Parathyroid adenoma (tissue), 2 donors: ENCODE results near the gene GPC5.

Experiments used
- H2AFZ ChIP-seq: fragments of 300-600 bp; sonication (generic); one replicate; pipeline ENCODE4 v1.7.0; 2017; ENCODE audit warnings: antibody characterized with exemption, mild to moderate bottlenecking
- H3K27ac ChIP-seq: fragments of 300-600 bp; sonication (generic); one replicate; pipeline ENCODE4 v1.7.0; 2017
- H3K27me3 ChIP-seq: fragments of 300-600 bp; sonication (generic); one replicate; pipeline ENCODE4 v1.7.0; 2017; ENCODE audit warnings: low read length; ENCODE audit not compliant: control insufficient read depth, insufficient read depth
- H3K36me3 ChIP-seq: fragments of 300-600 bp; sonication (generic); one replicate; pipeline ENCODE4 v1.7.0; 2017; ENCODE audit warnings: low read length; ENCODE audit not compliant: control insufficient read depth, insufficient read depth
- H3K4me1 ChIP-seq: fragments of 300-600 bp; sonication (generic); one replicate; pipeline ENCODE4 v1.7.0; 2017; ENCODE audit warnings: control low read depth
- H3K4me2 ChIP-seq: fragments of 300-600 bp; sonication (generic); one replicate; pipeline ENCODE4 v1.7.0; 2017; ENCODE audit warnings: low read length
- H3K4me3 ChIP-seq: fragments of 300-600 bp; sonication (generic); one replicate; pipeline ENCODE4 v1.7.0; 2017; ENCODE audit warnings: low read depth, low read length
- H3K79me2 ChIP-seq: fragments of 300-600 bp; sonication (generic); one replicate; pipeline ENCODE4 v1.7.0; 2017; ENCODE audit warnings: control low read depth
- H3K9ac ChIP-seq: fragments of 300-600 bp; sonication (generic); one replicate; pipeline ENCODE4 v1.7.0; 2017; ENCODE audit warnings: mild to moderate bottlenecking
- H3K9me3 ChIP-seq: fragments of 300-600 bp; sonication (generic); one replicate; pipeline ENCODE4 v1.7.0; 2017; ENCODE audit warnings: low read length; ENCODE audit not compliant: control insufficient read depth
- TF ChIP-seq, protein P1 (sequence below): fragments of 300-600 bp; sonication (generic); IDR thresholded peaks from one replicate; pipeline ENCODE4 v1.7.0; 2017; ENCODE audit warnings: antibody characterized with exemption, mild to moderate bottlenecking
- donor health status: primary hyperparathyroidism.

GPC5 gene

DNA sequence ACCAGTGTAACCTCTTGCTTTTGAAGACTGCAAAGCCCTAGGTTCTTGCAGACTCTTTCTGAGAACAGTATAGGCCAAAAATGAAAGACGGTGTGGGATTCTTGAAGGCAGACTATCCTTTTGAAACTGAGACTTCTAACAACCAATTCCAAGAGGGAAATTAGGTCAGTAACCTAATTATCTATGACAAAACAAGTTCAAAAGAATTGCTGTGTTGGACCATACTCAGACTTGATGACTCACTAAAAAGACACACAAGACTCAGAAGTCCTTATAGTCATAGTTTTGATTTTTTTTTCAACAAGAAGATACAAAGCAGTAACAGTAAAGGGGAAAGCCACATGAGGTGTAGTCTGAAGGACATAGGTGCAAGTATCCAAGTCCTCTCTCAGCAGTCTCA lies 1204.1 kb downstream of the GPC5 start:
- Histone ChIP-seq H3K79me2 (no peaks in the 10 kb centered on the region), H3K27ac (no peak overlapping the region), H3K4me3 (no peak overlapping the region), H3K27me3 (no peaks in the 10 kb centered on the region), H3K4me1 (no peaks in the 10 kb centered on the region), H3K9me3 (no peaks in the 10 kb centered on the region), H3K36me3 (no peaks in the 10 kb centered on the region), H3K4me2 (no peak overlapping the region), H2AFZ (no peak overlapping the region), H3K9ac (no peak overlapping the region)
- TF ChIP-seq, protein P1, sequence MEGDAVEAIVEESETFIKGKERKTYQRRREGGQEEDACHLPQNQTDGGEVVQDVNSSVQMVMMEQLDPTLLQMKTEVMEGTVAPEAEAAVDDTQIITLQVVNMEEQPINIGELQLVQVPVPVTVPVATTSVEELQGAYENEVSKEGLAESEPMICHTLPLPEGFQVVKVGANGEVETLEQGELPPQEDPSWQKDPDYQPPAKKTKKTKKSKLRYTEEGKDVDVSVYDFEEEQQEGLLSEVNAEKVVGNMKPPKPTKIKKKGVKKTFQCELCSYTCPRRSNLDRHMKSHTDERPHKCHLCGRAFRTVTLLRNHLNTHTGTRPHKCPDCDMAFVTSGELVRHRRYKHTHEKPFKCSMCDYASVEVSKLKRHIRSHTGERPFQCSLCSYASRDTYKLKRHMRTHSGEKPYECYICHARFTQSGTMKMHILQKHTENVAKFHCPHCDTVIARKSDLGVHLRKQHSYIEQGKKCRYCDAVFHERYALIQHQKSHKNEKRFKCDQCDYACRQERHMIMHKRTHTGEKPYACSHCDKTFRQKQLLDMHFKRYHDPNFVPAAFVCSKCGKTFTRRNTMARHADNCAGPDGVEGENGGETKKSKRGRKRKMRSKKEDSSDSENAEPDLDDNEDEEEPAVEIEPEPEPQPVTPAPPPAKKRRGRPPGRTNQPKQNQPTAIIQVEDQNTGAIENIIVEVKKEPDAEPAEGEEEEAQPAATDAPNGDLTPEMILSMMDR, result no peak

DNA sequence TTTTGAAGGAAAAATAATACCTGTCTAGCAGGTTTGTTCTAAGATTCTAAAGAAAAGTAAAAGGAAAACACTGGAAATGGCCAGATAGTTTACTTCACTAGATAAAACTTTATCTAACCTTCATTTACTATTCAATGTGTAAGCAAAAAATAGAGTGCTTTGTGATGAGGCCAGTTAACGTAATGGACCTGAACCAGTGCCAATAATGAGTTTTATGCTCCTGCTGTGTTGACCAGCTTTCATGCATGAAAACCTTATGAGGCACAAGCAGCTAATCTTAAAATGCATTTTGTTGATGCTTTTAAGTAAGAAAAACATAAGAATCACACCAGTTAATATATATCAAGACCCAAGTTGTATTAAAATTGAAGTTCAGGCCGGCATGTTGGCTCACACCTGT lies 1211.0 kb downstream of the GPC5 start:
- no peaks in the 10 kb centered on the region for H3K27me3 ChIP-seq

DNA sequence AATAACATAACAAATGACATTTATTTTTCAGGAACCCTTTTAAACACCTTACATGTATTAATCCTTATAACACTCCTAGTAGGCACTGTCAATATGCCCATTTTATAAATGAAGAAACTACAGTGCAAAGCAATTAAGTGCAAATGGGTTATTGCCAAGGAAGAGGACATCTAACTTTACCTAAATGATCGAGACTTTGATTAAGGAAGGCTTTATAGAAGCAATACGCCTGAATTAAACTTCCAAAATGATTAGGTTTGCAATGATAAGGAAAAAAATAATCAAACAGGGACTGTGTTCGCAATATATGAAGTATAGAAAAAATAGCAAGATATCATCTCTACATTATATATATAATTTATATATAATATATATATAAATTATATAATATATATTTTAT lies 1214.5 kb downstream of the GPC5 start:
- H3K9me3 ChIP-seq, result no peaks in the 10 kb centered on the region
- no peak overlapping the region for H3K9ac ChIP-seq
- no peak overlapping the region for H3K4me3 ChIP-seq
- no peak overlapping the region for H3K27ac ChIP-seq
- no peak overlapping the region for H3K4me2 ChIP-seq
- no peaks in the 10 kb centered on the region for H3K36me3 ChIP-seq
- H3K4me1 ChIP-seq, result no peaks in the 10 kb centered on the region
- no peaks in the 10 kb centered on the region for H3K79me2 ChIP-seq
- TF ChIP-seq, protein P1, result no peak
- H3K27me3 ChIP-seq, result no peaks in the 10 kb centered on the region
- H2AFZ ChIP-seq, result no peak overlapping the region

More for the DNA sequence above, 1211.0 kb downstream of the GPC5 start:
- Histone ChIP-seq H3K36me3 (no peaks in the 10 kb centered on the region), H3K4me3 (no peak overlapping the region), H3K4me1 (no peaks in the 10 kb centered on the region), H3K27ac (no peak overlapping the region), H3K9me3 (no peaks in the 10 kb centered on the region), H3K9ac (no peak overlapping the region), H3K4me2 (no peak overlapping the region), H3K79me2 (no peaks in the 10 kb centered on the region), H2AFZ (no peak overlapping the region)
- TF ChIP-seq, protein P1, result no peak

DNA sequence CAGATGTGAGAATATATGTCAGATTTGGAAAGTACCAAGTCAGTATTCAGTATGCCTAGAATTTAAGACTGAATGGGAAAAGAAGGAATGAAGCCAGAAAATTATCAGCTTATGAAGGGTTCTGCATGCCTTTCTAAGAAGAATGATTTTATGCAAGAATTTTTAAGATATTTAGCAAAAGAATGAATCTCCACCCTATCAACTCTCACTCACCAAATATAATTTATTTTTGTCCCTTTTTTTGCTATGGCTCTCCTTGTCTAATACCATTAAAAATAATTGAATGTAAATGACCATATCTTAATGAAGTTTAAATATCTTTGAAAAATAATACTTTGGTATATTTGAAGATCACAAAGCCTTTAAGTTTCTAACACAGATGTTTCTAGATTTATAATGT lies 1215.5 kb downstream of the GPC5 start:
- Histone ChIP-seq H3K36me3 (no peaks in the 10 kb centered on the region), H3K9me3 (no peaks in the 10 kb centered on the region), H3K9ac (no peak overlapping the region), H3K27me3 (no peaks in the 10 kb centered on the region), H3K4me2 (no peak overlapping the region), H3K4me3 (no peak overlapping the region), H3K4me1 (no peaks in the 10 kb centered on the region), H3K27ac (no peak overlapping the region), H3K79me2 (no peaks in the 10 kb centered on the region), H2AFZ (no peak overlapping the region)
- TF ChIP-seq, protein P1, result no peak

DNA sequence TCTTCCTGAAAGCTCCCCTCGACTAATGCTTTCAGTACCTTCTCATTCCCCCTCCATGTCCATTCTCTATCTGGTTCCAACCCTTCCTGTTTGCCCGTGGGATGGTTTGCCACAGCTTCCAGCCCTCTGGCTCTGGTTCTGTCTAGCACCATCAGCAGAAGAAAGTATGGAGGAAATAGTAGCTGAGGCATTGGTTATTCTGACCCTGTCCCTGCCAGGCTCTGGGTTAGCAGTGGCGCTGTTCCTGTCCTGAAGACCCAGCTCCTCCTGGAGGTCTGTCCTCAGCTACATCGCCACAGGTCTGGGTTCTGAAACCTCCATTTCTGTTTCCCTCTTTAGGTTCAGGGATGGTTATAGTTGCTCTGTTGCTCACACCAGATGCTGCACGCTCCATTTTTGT lies 1223.6 kb downstream of the GPC5 start:
- no peaks in the 10 kb centered on the region for H3K4me1 ChIP-seq
- TF ChIP-seq, protein P1, result no peak
- H3K79me2 ChIP-seq, result no peaks in the 10 kb centered on the region
- H3K9me3 ChIP-seq, result no peaks in the 10 kb centered on the region
- H2AFZ ChIP-seq, result no peak overlapping the region
- no peaks in the 10 kb centered on the region for H3K27me3 ChIP-seq
- H3K27ac ChIP-seq, result no peak overlapping the region
- H3K9ac ChIP-seq, result no peak overlapping the region
- no peak overlapping the region for H3K4me2 ChIP-seq
- H3K36me3 ChIP-seq, result no peaks in the 10 kb centered on the region
- no peak overlapping the region for H3K4me3 ChIP-seq
